Umbilical cord (tissue), 2 donors: ENCODE results near the gene ABLIM2. TPM values are rescaled to one million over a fixed set of nuclear protein-coding genes. Genes with fewer than 3 reads are reported as not detected.

Experiments used
- DNase-seq: peaks from one replicate; pipeline ENCODE4 v3.0.0-alpha.2; 2015; ENCODE audit warnings: low spot score
- total RNA-seq: library from RNA; depleted of rRNA; stranded (reverse); fragments of >200 nt; gene quantifications from one replicate; pipeline ENCODE4 v1.2.3, GENCODE V29; 2014; ENCODE audit warnings: low replicate concordance; ENCODE audit not compliant: insufficient read depth

ABLIM2 gene
- total RNA-seq, 1 donor from 2014 or later = 0.96 TPM

DNA sequence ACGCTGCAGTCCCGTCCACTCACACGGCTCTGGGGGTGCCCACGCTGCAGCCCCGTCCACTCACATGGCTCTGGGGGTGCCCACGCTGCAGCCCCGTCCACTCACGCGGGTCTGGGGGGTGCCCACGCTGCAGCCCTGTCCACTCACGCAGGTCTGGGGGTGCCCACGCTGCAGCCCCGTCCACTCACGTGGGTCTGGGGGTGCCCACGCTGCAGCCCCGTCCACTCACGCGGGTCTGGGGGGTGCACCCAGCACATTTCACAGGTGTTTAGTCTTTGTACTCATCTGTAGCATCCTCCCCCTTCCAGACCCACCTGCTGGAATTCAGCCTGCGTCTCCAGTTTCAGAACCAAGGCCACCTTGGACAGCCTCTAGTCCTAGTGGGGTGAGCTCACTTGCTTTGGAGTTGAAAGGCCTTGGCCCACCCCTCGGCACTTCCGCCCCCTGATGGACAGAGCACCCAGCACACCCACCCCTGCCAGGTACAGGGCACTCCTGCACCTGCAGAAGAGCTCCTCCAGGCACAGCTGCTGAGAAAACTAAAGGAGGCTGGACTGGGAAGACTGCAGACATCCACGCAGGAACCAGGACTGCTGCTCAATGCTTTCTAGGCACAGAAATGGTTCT is 73.0 kb downstream of the ABLIM2 start:
- DNase-seq = no peak

DNA sequence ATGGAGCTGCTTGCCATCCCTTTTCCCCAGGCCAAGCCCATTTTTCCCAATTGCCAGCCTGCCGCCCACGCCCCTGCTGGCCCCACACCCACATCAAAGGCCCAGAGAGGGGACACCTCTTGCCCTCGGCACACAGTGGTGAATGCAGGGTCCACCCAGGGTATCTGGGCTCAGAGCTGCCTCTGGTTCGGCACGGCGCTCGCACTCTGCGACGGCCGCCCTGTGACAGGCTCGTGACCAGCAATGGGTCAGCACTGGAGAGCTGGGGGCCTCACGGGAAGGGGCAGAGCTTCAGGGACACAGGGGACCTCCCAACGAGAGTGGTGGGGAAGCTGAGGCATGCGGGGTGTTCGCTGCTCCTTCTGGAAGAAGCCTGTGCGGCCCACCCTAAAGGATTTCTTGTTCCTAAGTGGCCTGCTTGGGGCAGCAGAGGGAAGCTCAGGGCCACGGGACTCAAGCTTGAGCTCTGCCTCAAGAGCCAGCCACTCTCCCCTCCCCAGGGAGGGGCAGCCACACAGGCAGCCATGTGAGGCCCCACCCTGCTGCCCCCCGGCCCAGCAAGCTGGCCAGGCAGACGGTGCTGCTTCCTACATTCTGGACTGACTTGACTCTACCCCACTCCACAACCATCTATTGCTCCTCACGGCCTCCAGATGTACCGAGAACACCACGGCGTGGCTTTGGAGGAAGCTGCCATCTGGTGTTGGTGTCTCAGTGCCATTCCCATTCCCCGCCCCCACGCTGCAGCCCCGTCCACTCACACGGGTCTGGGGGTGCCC is 73.7 kb downstream of the ABLIM2 start:
- DNase-seq = no peak

DNA sequence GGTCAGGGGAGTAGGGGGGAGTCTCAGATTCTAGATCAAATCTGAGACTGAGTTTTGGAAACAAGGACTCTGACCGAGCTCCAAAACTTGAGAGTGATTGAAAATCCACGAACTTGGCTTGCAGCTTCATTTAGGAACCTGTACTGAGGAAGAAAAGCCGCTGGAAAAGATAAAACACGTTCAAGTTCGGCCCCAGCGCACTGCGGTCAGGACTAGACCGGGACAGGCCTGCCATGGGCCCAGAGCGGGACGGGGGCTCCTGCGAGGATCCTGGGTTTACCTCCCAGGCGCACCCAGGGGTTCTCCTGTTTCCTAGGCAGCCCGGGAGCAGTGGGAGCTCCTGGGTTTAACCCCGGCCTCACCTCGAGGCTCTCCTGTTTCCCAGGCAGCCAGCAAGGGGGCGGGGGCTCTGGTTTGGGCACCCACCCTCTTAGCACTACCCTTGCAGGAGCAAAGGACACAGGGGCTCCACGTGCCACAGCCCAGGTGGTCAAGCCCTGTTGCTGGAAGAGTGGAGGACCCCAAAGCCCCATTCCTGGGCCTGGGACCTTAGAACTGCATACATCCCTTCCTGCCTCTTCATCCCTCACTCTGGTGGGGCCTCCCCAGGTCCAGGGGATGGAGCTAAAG is 74.5 kb downstream of the ABLIM2 start:
- no peak for DNase-seq

DNA sequence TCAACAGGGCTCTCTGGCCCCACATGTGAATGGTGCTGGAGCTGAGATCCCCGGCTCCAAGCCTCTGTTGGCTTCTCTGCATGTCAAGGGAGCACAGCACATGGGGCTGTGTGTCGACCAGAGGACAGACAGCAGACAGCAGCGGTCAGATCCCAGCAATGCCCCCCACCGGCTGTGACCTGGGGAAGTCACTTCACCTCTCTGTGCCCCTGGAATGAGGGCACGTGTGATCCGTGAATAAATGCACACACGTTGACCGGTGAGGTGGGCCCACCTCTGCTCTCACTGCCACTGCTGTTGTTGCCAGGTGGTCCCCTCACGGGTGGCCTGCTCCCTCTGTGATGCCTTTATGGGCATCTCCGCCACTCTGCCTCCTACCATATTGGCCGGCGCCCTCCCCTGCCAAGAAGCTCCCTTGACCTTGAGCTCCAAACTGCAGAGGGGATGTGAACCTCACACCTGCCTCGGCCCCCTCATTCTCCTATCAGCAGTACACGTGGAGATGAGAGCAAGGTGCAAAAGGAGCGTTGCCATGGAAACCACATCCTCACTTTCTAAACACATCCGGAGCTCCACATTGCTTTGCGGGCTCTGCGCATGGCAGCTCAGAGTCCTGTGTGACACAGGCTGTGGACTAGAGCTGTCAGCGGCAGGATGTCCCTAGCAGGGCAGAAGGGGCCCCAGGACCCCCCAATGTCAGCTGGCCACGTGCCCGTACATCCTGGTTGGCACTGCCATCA is 75.4 kb downstream of the ABLIM2 start:
- no peak for DNase-seq

DNA sequence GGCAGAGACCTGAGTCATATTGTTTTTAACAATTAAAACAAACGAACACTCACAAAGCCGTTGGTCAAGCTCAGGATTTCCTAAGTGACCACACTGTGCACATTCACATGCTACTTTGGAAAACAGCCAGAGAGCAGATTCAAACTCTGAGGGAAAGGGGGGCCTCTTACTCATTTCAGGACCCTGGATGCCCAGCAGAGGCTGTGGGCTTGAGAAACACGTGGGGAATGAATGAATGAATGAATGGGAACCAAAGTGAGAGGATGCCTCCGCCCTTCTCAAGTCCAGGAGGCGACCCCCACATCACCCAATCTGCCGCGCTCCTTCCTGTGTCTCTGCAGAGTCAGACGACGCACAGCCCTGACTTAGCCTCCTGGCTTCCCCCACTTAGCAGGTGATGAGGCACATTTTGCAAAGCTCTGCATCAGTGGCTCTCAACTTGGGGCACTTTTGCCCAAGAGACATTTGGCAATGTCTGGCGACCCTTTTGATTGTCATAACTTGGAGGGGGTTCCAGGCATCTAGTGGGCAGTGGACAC is 76.0 kb downstream of the ABLIM2 start:
- DNase-seq = no peak

DNA sequence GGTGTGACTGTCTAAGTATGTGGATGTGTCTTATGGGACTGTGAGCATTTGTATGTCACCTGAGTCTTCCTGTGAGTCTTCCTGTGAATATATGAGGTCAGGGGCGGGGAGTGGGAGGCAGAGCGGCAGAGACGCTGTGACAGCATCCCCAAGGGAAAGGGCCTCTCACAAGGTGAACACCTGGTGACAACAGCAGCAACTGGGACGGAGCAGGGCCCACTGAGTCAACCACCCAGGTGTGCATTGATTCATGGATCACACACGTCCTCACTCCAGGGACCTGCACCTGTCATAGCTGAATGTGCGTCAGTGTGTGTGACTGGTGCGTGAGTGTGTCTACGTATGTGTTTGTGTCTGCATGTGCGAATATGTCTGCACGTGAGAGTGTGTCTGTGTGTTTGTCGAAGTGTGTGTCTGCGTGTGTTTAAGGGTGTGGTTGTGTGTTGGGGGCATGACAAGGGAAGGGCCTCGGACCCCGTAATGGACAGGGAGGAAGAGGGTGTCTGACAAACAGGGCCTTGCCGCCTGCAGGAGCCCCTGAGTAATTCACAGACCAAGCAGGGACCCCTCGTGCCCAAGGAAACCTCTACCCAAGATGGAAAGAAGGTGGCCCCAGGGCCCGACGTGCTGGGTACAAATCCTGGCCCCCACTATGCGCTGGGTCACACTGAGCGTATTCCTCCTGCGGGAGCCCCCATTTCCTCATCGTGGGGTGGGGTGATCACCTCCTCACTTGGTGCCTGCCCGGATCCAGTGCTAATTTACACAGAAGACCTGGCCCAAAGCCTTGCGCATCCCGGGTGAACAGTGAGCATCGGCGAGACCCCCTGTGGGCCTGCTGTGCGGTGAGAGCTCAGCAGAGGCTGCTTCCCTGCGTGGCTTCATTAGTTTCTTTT is 76.7 kb downstream of the ABLIM2 start:
- no peak for DNase-seq

DNA sequence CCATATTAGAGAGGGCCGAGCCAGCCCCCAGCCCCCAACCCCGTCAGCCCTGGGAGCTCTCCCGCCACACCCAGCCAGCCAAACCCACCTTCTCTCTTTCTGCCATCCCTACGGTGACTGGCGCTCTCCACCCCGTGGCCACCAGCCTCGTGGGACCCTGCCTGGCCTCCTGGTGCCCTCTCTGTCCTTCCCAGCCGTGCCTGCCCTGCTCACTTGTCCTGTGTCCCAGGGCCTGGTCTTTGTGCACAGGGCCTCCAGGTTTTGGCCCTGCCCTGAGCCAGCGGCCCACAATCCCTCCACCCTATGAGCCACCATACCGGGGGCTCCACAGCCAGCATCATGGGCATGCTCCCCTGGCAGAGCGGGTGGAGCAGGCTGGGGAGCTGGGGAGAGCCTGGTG is 77.4 kb downstream of the ABLIM2 start:
- no peak for DNase-seq

DNA sequence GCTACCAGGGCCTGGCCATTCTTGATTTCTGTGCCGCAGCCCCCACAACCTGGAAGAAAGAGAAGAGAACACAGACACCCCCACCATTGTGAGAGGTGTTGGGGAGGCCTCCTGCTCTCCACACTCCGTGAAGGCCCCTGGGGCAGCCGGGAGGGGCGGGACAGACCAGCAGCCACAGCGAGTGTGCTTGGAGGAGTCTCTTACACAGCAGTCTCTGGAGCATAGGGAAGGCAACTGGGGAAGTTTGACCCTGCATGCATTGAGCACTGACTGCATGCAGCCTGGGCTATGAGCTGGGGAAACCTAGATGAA is 77.9 kb downstream of the ABLIM2 start:
- DNase-seq = no peak

DNA sequence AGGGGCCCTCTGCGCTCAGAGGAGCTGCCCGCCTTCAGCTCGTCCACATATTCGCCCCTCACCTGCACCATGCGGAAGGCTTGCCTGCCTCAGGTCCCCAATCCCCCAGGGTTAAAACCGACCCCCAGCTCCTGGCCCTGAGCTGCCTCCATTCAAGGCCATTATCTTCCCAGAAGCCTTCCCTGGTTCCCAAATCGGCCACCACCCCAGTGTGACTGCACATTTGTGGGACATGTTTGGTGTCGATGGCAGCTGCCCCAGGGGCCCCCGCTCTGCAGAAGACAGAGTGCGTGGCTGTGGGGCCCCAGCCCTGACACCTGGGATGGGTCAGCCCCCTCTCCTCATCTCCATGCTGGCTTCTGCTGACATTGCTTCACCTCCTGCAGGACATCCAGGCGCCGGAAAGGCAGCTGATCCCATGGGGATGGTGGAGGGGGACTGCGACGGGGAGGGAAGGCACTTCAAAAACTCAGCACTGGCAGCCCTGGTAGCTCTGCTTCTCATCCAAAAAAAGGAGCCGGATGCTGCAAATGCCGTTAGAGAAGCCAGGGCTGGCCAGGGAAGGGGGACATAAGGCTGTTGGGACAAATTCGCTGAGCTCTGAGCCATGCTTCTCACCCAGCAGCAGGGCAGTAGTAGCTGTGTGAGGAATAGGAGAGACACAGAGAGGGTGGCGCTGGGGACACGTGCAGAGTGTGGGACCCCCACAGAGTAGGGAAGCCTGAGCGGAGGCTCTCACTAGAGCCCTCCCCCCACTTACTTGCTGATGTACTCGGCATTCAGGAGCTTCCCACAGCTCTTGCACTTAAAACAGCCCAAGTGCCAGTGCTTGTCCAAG is 78.5 kb downstream of the ABLIM2 start:
- no peak for DNase-seq

DNA sequence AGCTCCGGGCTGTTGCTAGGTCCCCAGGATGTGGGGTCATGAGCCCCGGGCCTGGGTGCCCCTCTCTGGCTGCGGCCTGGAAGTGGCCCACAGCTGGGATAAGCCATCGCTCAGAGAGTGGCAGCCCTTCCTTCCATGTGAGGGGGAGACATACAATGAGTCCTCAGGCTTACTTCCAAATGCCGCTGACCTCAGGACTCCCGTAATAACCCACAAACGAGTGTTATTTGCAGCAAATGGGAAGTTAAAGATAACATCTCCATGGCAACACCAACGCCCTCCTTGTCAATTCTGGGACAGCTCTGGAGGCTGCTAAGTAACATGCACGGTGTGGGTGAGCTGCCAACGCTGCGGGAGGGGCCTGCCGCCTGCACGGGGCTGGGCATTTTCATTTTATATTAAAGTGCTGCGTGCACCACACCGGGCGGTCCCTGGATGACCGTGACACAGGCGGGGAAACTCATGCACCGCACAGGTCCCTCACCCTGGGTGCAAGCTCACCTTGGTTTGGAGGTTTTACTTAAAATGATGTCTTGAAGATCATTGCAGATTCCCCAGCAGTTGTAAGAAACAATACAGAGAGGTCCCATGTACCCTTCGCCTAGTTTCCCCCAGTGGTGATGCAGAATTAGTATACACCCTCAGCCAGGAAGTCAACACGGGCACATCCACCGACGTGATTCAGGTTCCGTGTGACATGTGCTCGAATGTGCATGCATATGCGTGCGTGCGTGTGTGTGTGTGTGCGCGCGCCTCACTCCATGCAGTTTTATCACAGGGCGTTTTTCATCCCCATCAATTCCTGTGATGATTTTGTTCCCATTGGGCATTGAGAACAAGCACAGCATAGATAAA is 79.4 kb downstream of the ABLIM2 start:
- peak; percentile 68 for DNase-seq

DNA sequence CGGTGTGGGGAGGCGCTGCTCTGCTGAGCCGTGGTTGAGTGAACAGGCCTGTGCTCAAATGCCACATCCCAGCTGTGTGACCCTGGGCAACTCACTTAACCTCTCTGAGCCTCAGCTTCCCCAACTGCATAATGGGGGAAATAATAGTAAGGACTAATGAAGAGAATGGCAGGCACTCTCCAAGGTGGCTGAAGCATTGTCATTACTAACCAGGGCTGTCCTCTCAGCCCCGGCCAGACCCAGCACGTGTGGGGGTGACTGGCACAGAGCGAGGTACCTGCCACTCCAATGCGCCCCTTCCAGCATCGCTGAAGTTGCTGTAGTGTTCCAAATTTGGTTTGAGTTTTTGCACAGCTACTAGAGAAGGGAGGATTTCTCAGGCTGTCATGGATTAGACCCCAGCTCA is 80.0 kb downstream of the ABLIM2 start:
- DNase-seq = no peak

DNA sequence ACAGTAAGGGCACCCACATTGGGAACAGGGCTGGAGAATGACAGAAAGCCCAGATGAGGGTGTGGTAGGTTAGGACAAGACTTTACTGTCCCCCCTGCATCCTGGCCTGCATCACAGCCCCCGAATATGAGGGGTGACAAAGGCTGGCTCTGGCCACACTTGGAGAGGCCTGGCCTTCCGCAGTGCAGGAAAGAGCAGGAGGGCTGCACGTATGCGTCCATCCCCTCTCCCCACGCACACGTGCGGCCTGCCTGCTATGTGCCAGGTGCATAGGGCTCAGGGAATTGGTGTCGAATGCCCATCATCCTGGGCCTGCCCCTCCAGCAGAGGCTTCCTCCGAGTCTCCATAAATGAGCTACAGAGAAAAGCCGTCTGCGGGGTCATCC is 80.5 kb downstream of the ABLIM2 start:
- DNase-seq = no peak

DNA sequence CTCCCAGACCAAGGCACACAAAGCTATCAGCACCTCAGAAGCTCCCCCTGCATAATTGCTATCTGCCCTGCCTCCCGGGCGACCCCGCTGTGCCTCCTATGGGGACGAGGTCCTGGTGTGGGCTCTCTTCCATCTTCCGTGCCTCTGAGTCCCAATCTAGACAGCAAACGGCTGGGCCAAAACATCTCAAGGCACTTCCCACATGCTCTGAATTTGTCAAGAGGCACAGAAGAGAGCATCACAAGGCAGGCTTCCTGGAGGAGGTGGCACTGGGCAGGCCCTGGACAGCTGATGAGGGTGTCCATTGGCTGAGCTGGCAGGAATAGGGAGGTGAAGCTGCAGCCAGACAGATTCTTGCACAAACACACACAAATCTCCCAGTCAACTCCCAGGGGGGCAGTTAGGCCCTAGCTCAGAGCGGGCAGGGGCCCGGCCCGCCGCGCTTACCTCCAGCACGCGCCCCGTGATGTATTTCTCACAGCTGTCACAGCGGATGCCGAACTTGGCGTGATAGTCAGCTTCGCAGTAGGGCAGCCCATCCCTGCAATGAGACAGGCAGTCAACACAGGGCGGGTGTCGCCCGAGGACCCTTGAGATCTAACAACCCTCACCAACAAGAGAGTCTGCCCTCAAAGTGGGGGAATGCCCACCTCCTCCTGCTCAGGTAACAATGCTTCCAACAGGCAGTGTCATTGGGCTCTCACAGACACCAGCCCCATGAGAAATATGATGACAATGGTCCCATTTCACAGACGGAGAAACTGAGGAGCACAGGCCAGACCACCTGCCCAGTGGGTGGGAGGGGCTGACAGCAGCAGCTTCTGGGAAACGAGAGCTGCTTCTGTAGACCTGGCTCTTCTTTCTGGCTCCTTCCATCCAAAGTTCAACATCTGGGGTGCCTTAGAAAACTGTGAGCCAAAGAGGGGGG is 81.2 kb downstream of the ABLIM2 start:
- no peak for DNase-seq

DNA sequence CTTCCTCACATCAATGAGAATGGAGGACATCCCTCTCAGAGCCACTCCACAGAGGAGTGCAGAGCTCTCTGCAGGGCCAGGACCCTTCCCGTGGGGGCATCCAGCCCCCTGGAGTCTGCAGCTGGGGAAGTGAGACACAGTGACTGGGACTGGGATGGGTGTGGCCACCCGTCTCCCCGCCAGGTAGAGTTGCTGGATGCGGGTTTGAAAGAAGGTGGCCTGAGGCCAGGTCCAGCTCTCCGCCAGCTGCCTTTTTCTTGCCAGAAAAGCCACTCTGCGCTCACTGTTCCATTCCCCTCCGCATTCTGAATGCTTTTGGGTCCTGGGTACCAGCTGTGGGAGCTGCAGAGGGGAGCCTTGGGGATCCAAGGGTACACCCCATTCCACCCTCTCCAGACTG is 82.6 kb downstream of the ABLIM2 start:
- no peak for DNase-seq

DNA sequence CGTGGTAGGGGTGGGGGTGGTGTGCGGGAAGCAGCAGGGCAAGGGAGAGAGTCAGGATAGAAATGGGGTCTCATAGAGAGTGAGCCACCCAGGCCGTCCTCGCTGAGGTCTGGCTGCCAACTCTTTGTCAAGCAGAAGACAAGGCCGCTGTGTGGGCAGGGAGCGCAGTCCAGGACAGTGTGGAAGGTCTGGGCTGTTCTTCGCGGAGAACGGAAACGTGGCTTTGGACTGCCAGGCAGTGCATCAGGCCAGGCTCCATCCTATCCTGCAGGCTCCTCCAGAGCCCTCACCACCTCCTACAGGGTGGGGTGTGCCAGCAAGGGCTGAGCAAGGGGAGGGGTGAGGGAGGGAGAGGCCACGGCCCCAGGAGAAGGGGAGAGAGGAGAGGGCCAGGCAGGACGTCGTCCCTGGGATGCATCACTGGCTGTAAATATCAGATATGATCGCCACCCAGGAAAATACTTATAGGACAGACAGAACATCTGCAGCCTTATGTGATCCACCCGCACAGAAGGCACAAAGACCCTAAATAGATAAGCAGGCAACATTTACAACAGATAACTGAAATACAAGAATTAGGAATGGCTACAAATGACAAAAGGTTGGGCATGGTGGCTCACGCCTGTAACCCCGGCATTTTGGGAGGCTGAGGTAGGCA is 85.3 kb downstream of the ABLIM2 start:
- DNase-seq = no peak

DNA sequence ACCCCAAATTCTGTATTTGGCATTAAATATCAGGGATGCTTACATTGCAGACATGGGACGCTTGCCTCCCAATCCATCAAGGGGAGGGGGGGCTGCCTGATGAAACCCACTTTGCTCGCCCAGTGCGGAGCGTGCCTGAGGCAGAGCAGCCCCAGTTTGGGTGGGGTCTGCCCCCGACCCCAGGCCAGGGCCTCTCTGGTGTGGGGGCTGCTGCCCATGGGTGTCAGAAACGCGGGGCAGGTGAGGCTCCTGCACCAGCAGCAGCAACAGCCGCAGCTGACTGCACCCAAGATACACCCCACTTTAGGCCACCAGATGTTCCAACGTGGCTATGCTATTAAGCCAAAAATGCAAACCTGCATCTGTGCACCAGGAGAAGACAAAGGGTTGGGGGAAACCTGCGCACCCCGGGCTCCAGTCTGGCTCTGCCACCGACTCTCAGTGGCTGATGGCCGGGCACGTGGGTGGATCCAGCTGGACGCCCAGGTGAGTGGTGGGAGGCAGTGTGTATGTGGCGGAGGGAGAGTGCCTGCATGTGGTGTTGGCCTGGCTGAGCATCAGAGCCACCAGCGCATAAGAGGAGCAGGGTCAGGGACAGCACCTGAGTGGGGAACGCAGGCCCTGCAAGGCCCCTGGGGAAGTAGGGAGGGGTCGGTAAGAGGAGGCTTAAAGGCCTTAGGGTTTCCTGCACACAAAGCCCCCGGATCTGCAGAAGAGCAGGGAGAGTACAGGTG is 86.2 kb downstream of the ABLIM2 start:
- DNase-seq = no peak

DNA sequence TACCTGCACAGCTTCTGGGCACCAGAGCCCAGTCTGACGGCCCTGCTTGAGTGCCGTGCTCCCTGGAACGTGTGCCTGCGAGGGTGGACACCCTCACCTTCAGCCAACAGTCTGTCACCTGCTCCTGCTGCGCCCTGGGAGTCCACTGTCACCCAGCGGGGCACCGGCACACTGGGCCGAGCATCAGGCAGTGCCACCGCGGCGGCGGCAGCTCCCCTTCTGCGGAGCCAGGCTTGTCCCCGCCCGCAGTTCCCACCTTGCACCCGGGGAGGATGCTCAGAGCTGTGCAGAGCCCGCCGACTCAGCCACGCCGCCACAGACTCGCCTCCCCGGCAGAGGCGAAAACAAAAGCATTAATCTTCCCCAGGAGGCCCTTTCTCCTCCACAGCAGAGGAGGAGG is 86.8 kb downstream of the ABLIM2 start:
- DNase-seq = no peak
